Caco-2 (cell line): Measurements from ENCODE around the gene BRD9. TPM values are rescaled to one million over a fixed set of nuclear protein-coding genes. Genes with fewer than 3 reads are reported as not detected.

Experiments used
- BruUV-seq: library from RNA; stranded (reverse); fragments of 400-500 nt; replicated peaks from 2 replicates; lab custom pipeline; 2021; lab: Mats Ljungman, UMichigan
- CTCF ChIA-PET: fragments of 300-600 bp; sonication (Branson Sonifier 250); formaldehyde crosslinking; loops from one replicate; lab custom pipeline; 2022; ENCODE audit warnings: antibody characterized with exemption; lab: Charles Lee
- POLR2A ChIA-PET: fragments of 300-600 bp; sonication (Branson Sonifier 250); formaldehyde crosslinking; loops from one replicate; lab custom pipeline; 2022; ENCODE audit warnings: antibody characterized with exemption; lab: Charles Lee
- DNase-seq, 2 experiments: peaks; one replicate each; pipeline versions ENCODE4 v3.0.0 to v3.0.0-alpha.2; 2020 to 2022
- H3K27me3 ChIP-seq: replicated peaks from 2 replicates; pipeline ENCODE4 v1.6.0; 2011; ENCODE audit warnings: low read length; ENCODE audit not compliant: control insufficient read depth, insufficient read depth
- H3K36me3 ChIP-seq: 2 replicates; pipeline ENCODE4 v1.5.1; 2011; ENCODE audit warnings: low read length; ENCODE audit not compliant: control insufficient read depth, insufficient read depth
- H3K4me1 ChIP-seq: fragments of 250-450 bp; sonication (Bioruptor Pico); 2 replicates; pipeline ENCODE4 v1.5.1; 2020; ENCODE audit warnings: mild to moderate bottlenecking
- H3K4me3 ChIP-seq: 2 replicates; pipeline ENCODE4 v1.5.1; 2011; ENCODE audit warnings: low read depth, mild to moderate bottlenecking, control low read depth, low read length
- H3K9me3 ChIP-seq: fragments of 250-450 bp; sonication (Bioruptor Pico); 2 replicates; pipeline ENCODE4 v1.5.1; 2020; ENCODE audit warnings: mild to moderate bottlenecking, moderate library complexity
- H3K27ac Mint-ChIP-seq: one replicate; pipeline ENCODE4 v1.8.0; 2022; ENCODE audit warnings: mixed read lengths; ENCODE audit not compliant: unreplicated experiment
- H3K27me3 Mint-ChIP-seq: one replicate; pipeline ENCODE4 v1.8.0; 2022; ENCODE audit warnings: mixed read lengths; ENCODE audit not compliant: insufficient read depth, unreplicated experiment
- H3K36me3 Mint-ChIP-seq: one replicate; pipeline ENCODE4 v1.8.0; 2022; ENCODE audit warnings: mild to moderate bottlenecking, mixed read lengths; ENCODE audit not compliant: insufficient read depth, unreplicated experiment
- H3K4me1 Mint-ChIP-seq: one replicate; pipeline ENCODE4 v1.8.0; 2022; ENCODE audit warnings: low read depth, mixed read lengths; ENCODE audit not compliant: unreplicated experiment
- H3K4me3 Mint-ChIP-seq: one replicate; pipeline ENCODE4 v1.8.0; 2022; ENCODE audit warnings: mild to moderate bottlenecking, moderate library complexity, mixed read lengths; ENCODE audit not compliant: unreplicated experiment
- H3K9me3 Mint-ChIP-seq: one replicate; pipeline ENCODE4 v1.8.0; 2022; ENCODE audit warnings: mixed read lengths; ENCODE audit not compliant: unreplicated experiment
- intact Hi-C: fragments of 100-400 bp; cut with micrococcal nuclease; formaldehyde crosslinking; loops from one replicate; pipeline ENCODE4 v1.10.0; 2022; ENCODE audit not compliant: unreplicated experiment
- total RNA-seq: library from RNA; stranded (reverse); gene quantifications from 2 replicates; pipeline ENCODE4 v1.2.3, GENCODE V29; 2022
- TF ChIP-seq, protein P1 (sequence below), 2 experiments: fragments of 200-600 bp in 1 of 2; IDR thresholded peaks; 1 replicate in 1 of 2; 2 replicates in 1 of 2; pipeline versions ENCODE4 v1.5.1 to v1.8.0; 2011 to 2022; ENCODE audit warnings: antibody characterized with exemption in 1 of 2, control low read depth in 1 of 2, inconsistent platforms in 1 of 2, low read depth in 1 of 2, low read length in 1 of 2, mild to moderate bottlenecking in 1 of 2, moderate library complexity in 1 of 2; ENCODE audit not compliant: insufficient read depth in 1 of 2, severe bottlenecking in 1 of 2, unreplicated experiment in 1 of 2

BRD9 gene
- total RNA-seq, 1 experiment from 2014 or later = 77.5 TPM

DNA sequence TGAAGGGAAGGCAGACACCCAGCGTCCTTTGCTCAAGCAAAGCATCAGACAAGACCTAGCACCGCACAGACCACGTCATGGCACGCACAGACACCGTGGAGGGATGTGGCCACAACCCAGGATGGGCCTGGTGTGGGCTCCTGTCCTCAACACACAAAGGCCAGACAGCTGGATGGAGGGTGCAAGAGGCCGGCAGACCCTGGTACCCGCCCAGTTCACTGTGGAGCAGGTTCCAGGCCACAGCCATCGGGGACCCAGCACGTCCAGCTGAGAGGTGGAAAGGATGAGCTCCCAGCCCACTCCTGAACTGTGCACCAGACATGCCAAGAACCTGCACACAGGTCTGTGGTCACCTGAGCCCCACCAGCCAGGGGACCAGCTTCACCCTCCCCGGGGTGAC is 26.8 kb downstream of the BRD9 start:
- DNase-seq = peak in 1 of 2 experiments; percentile 29
- CTCF ChIA-PET = interaction anchor here (1.1 kb wide), 1 partner anchor 37 kb away, joined by 3 read pairs; no protein-coding TSS in a partner anchor
- H3K36me3 Mint-ChIP-seq = peaks cover 88% of the 10 kb centered on the region

DNA sequence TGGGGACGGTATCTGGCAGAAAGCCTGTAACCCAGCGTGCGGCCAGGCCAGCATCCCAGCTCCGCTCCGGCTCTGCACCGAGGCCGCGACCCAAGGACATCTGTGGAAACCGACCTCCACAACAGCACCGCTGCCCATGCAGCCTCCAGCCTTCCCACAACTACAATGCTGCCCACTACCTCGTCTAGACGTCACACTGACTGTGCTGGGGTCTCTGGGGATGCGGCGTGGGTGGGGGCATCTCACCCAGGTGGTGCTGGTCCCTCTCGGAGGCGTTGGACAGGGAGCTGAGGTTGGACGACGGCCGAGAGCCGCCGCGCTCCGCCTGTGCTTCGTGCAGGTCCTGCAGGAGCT is 27.5 kb downstream of the BRD9 start:
- H3K36me3 Mint-ChIP-seq = peaks cover 85% of the 10 kb centered on the region
- TF ChIP-seq, protein P1, sequence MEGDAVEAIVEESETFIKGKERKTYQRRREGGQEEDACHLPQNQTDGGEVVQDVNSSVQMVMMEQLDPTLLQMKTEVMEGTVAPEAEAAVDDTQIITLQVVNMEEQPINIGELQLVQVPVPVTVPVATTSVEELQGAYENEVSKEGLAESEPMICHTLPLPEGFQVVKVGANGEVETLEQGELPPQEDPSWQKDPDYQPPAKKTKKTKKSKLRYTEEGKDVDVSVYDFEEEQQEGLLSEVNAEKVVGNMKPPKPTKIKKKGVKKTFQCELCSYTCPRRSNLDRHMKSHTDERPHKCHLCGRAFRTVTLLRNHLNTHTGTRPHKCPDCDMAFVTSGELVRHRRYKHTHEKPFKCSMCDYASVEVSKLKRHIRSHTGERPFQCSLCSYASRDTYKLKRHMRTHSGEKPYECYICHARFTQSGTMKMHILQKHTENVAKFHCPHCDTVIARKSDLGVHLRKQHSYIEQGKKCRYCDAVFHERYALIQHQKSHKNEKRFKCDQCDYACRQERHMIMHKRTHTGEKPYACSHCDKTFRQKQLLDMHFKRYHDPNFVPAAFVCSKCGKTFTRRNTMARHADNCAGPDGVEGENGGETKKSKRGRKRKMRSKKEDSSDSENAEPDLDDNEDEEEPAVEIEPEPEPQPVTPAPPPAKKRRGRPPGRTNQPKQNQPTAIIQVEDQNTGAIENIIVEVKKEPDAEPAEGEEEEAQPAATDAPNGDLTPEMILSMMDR (IDR thresholded peaks at IDR 0.05; ENCODE audit: insufficient read depth in 1 of 2, low read depth in 1 of 2, low read length in 1 of 2, severe bottlenecking in 1 of 2, unreplicated experiment in 1 of 2) = no peak
- Histone ChIP-seq H3K27me3 (no peaks in the 10 kb centered on the region), H3K9me3 (no peaks in the 10 kb centered on the region), H3K4me1 (peaks cover 9% of the 10 kb centered on the region; the same call in 1 of the 2 replicates), H3K4me3 (no peak overlapping the region), H3K36me3 (peaks cover 6% of the 10 kb centered on the region)
- no peaks in the 10 kb centered on the region for H3K9me3 Mint-ChIP-seq
- H3K27me3 Mint-ChIP-seq = no peaks in the 10 kb centered on the region
- ChIA-PET POLR2A (no interaction called here), CTCF (interaction anchor here (1.1 kb wide), 1 partner anchor 38 kb away, joined by 3 read pairs; no protein-coding TSS in a partner anchor)
- DNase-seq = peak in 1 of 2 experiments; percentile 34
- intact Hi-C loops = no loop called here
- H3K4me1 Mint-ChIP-seq = no peaks in the 10 kb centered on the region
- H3K27ac Mint-ChIP-seq = no peak overlapping the region
- H3K4me3 Mint-ChIP-seq = no peak overlapping the region
- BruUV-seq = no TSS peak

More for the DNA sequence above, 26.8 kb downstream of the BRD9 start:
- H3K4me1 ChIP-seq = peaks cover 9% of the 10 kb centered on the region; the same call in 1 of the 2 replicates
- peaks cover 6% of the 10 kb centered on the region for H3K36me3 ChIP-seq
- POLR2A ChIA-PET = no interaction called here
- intact Hi-C loops = no loop called here
- Mint-ChIP-seq H3K27ac (no peak overlapping the region), H3K4me3 (no peak overlapping the region), H3K9me3 (no peaks in the 10 kb centered on the region), H3K4me1 (no peaks in the 10 kb centered on the region), H3K27me3 (no peaks in the 10 kb centered on the region)
- H3K9me3 ChIP-seq = no peaks in the 10 kb centered on the region
- BruUV-seq = no TSS peak
- no peak overlapping the region for H3K4me3 ChIP-seq
- TF ChIP-seq, protein P1 (IDR thresholded peaks at IDR 0.05; ENCODE audit: insufficient read depth in 1 of 2, low read depth in 1 of 2, low read length in 1 of 2, severe bottlenecking in 1 of 2, unreplicated experiment in 1 of 2) = no peak
- H3K27me3 ChIP-seq = no peaks in the 10 kb centered on the region

DNA sequence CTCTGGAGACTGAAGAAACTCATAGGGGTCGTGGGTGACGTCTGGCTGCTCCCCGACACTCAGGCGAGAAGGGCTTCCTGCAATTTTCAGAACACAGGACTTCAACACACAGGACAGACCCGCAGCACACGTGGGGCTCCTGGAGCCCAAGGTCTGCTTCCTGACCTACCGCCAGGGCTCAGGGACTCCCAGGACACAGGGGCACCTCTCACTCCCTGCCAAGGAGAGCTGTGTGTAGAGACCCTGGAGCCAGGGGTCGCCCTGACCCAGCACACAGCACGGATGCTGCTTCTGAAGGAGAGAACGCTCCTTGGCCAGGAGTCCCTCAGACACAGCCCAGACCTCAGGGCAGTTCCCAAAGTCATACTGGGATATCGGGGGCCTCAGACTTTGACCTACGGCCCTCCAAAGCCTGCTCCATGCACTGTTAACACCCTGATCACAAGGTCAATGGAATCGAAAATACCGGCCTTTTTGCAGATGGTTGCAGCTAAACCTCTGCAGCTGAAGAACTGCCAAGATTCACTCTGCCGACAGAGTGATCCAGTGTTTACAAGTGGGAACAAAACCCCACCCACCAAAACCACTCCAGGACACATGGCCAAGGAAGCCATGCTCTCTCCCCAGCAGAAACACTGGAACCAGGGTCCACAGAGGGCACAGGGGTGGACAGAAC is 28.0 kb downstream of the BRD9 start:
- Histone ChIP-seq H3K27me3 (no peaks in the 10 kb centered on the region), H3K36me3 (peaks cover 6% of the 10 kb centered on the region), H3K9me3 (no peaks in the 10 kb centered on the region), H3K4me3 (no peak overlapping the region), H3K4me1 (peaks cover 14% of the 10 kb centered on the region; the same call in 1 of the 2 replicates)
- Mint-ChIP-seq H3K9me3 (no peaks in the 10 kb centered on the region), H3K27ac (no peak overlapping the region), H3K4me3 (no peak overlapping the region), H3K4me1 (no peaks in the 10 kb centered on the region), H3K27me3 (no peaks in the 10 kb centered on the region), H3K36me3 (peaks cover 80% of the 10 kb centered on the region)
- CTCF ChIA-PET = interaction anchor here (1.1 kb wide), 1 partner anchor 38 kb away, joined by 3 read pairs; no protein-coding TSS in a partner anchor
- POLR2A ChIA-PET = no interaction called here
- DNase-seq = peak in 1 of 2 experiments; percentile 23
- TF ChIP-seq, protein P1 (IDR thresholded peaks at IDR 0.05; ENCODE audit: insufficient read depth in 1 of 2, low read depth in 1 of 2, low read length in 1 of 2, severe bottlenecking in 1 of 2, unreplicated experiment in 1 of 2) = no peak
- no TSS peak for BruUV-seq
- intact Hi-C loops = no loop called here
